Measurements from ENCODE around the gene ZFC3H1. TPM values are rescaled to one million over a fixed set of nuclear protein-coding genes. Genes with fewer than 3 reads are reported as not detected.

The ZFC3H1 gene
- total and polyA plus RNA-seq, 2 of the 13 experiments (the other 11 are each of a cell fraction or from before 2014, with no cell fraction given): 17.1 to 38.3 TPM

DNA sequence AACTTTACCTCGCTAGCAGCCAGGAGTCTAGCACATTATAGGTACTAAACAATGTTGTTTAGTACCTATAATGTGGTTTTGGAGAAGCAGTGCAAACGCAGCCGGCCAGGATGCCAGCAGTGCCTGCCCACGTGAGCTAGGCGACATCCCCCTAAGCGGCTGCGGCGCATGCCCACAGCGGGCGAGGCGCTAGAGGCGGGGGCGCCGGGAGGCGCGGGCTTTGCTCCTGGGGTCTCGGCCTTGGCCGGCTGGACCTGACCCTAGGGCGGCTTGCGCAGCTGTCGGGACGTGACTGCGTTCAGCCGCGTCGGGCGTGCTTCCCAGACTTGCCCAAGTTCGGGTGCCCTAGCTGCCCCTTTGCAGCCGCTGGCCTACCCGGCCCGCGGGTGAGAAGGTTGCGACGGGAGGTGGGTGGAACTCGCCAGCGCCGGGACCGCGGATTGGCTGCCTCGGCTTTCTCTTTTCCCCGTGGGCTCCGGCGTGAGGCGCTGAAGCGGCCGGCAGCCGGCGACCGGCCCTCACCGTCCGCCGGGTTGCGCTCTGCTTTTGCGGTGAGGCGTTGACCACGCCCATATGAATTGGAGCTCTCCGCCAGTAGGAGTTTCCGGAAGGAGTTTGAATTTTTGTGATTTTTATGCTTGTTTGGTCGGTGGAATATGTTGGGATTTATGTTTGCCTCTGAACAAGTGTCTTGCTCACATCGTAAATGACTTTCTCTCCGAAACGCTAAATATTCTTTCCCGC lies 22.4 kb upstream of the ZFC3H1 start, which contains the start of gene TMEM19 (continued):
- TF ChIP-seq NKX3-1 (CRISPR knock-in tag; IDR thresholded peaks at IDR 0.05) (no peak; the same call in 1 of the 2 replicates), MED1 (CRISPR knock-in tag; IDR thresholded peaks at IDR 0.05) (peak; percentile 70; the same call in 1 of the 2 replicates), TAF1 (CRISPR knock-in tag; IDR thresholded peaks at IDR 0.05) (peak; percentile 80), ZNF770 (CRISPR knock-in tag; IDR thresholded peaks at IDR 0.05) (peak; percentile 51; the same call in 1 of the 2 replicates), NAIF1 (CRISPR knock-in tag; IDR thresholded peaks at IDR 0.05; ENCODE audit: borderline replicate concordance) (peak; percentile 86; the same call in 1 of the 2 replicates), HBP1 (CRISPR knock-in tag; IDR thresholded peaks at IDR 0.05; ENCODE audit: low read depth) (peak; percentile 93), ZKSCAN1 (IDR thresholded peaks at IDR 0.05; ENCODE audit: low read length) (no peak), PHF20 (CRISPR knock-in tag; IDR thresholded peaks at IDR 0.05) (peak; percentile 66), IKZF5 (CRISPR knock-in tag; IDR thresholded peaks at IDR 0.05) (peak; percentile 87), HNF4G (IDR thresholded peaks at IDR 0.05; ENCODE audit: borderline replicate concordance, low read depth, low read length) (peak; percentile 56), HNF4G (CRISPR knock-in tag; IDR thresholded peaks at IDR 0.05; ENCODE audit: borderline replicate concordance, low read depth) (peak; percentile 86), PCBP1 (IDR thresholded peaks at IDR 0.05; ENCODE audit: borderline replicate concordance, low read depth, low read length) (0 out of 2 replicates have a peak, but pooled peaks have one; percentile 35), SRSF4 (IDR thresholded peaks at IDR 0.05; ENCODE audit: low read depth, low read length, poor library complexity, severe bottlenecking) (no peak), ZNF12 (CRISPR knock-in tag; IDR thresholded peaks at IDR 0.05) (no peak)
- TF ChIP-seq, protein P1, sequence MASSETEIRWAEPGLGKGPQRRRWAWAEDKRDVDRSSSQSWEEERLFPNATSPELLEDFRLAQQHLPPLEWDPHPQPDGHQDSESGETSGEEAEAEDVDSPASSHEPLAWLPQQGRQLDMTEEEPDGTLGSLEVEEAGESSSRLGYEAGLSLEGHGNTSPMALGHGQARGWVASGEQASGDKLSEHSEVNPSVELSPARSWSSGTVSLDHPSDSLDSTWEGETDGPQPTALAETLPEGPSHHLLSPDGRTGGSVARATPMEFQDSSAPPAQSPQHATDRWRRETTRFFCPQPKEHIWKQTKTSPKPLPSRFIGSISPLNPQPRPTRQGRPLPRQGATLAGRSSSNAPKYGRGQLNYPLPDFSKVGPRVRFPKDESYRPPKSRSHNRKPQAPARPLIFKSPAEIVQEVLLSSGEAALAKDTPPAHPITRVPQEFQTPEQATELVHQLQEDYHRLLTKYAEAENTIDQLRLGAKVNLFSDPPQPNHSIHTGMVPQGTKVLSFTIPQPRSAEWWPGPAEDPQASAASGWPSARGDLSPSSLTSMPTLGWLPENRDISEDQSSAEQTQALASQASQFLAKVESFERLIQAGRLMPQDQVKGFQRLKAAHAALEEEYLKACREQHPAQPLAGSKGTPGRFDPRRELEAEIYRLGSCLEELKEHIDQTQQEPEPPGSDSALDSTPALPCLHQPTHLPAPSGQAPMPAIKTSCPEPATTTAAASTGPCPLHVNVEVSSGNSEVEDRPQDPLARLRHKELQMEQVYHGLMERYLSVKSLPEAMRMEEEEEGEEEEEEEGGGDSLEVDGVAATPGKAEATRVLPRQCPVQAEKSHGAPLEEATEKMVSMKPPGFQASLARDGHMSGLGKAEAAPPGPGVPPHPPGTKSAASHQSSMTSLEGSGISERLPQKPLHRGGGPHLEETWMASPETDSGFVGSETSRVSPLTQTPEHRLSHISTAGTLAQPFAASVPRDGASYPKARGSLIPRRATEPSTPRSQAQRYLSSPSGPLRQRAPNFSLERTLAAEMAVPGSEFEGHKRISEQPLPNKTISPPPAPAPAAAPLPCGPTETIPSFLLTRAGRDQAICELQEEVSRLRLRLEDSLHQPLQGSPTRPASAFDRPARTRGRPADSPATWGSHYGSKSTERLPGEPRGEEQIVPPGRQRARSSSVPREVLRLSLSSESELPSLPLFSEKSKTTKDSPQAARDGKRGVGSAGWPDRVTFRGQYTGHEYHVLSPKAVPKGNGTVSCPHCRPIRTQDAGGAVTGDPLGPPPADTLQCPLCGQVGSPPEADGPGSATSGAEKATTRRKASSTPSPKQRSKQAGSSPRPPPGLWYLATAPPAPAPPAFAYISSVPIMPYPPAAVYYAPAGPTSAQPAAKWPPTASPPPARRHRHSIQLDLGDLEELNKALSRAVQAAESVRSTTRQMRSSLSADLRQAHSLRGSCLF (CRISPR knock-in tag; IDR thresholded peaks at IDR 0.05; ENCODE audit: borderline replicate concordance): no peak
- TF ChIP-seq, protein P2, sequence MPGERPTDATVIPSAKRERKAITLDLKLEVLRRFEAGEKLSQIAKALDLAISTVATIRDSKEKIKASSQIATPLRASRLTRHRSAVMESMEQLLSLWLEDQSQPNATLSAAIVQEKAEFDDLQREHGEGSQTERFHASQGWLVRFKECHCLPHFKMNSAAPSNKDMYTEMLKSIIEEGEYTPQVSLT (CRISPR knock-in tag; IDR thresholded peaks at IDR 0.05; ENCODE audit: borderline replicate concordance, low read depth): no peak
- TF ChIP-seq, protein P3, sequence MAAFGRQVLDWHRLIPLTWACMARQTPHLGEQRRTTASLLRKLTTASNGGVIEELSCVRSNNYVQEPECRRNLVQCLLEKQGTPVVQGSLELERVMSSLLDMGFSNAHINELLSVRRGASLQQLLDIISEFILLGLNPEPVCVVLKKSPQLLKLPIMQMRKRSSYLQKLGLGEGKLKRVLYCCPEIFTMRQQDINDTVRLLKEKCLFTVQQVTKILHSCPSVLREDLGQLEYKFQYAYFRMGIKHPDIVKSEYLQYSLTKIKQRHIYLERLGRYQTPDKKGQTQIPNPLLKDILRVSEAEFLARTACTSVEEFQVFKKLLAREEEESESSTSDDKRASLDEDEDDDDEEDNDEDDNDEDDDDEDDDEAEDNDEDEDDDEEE (CRISPR knock-in tag; IDR thresholded peaks at IDR 0.05): peak; percentile 79

Data from HepG2 (cell line).